ENCODE results near the gene HLCS.

The HLCS gene

GRCh38 chr21:36784947-36785346, 181.5 kb downstream of the HLCS start:
- DNase-seq (ENCODE audit: extremely low read depth in 1 of 2, low read depth in 1 of 2): no peak

GRCh38 chr21:36783612-36784374, 182.7 kb downstream of the HLCS start:
- no peak for DNase-seq (ENCODE audit: extremely low read depth in 1 of 2, low read depth in 1 of 2)

- no peak for DNase-seq (ENCODE audit: extremely low read depth in 1 of 2, low read depth in 1 of 2)
These were observed 185.6 kb downstream of the HLCS start for GRCh38 chr21:36780861-36781260.

- no peak for DNase-seq (ENCODE audit: extremely low read depth in 1 of 2, low read depth in 1 of 2)
These were observed 189.4 kb downstream of the HLCS start for GRCh38 chr21:36776981-36777617.

DNA sequence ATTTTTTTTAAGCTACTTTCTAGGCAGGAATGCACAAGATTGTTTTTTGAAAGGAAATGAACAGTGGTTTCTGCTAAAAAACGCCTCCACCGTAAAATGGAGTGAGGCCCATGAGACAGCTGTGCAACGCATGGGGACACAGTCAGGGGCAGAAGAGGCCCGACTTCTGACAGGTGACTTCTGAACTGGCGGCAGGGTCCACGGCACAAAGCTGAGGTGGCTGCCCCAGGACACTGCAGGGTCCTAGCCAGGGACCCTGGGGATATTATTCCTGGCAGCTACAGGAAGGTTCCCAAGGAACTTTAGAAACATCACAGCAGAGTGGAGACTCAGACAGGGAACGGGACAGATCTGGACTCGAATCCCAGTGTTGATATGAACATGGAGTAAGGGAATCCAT, 192.5 kb downstream of the HLCS start:
- DNase-seq (ENCODE audit: extremely low read depth in 1 of 2, low read depth in 1 of 2): no peak

- no peak for DNase-seq (ENCODE audit: extremely low read depth in 1 of 2, low read depth in 1 of 2)
These were observed 193.4 kb downstream of the HLCS start for GRCh38 chr21:36773117-36773516.

DNA sequence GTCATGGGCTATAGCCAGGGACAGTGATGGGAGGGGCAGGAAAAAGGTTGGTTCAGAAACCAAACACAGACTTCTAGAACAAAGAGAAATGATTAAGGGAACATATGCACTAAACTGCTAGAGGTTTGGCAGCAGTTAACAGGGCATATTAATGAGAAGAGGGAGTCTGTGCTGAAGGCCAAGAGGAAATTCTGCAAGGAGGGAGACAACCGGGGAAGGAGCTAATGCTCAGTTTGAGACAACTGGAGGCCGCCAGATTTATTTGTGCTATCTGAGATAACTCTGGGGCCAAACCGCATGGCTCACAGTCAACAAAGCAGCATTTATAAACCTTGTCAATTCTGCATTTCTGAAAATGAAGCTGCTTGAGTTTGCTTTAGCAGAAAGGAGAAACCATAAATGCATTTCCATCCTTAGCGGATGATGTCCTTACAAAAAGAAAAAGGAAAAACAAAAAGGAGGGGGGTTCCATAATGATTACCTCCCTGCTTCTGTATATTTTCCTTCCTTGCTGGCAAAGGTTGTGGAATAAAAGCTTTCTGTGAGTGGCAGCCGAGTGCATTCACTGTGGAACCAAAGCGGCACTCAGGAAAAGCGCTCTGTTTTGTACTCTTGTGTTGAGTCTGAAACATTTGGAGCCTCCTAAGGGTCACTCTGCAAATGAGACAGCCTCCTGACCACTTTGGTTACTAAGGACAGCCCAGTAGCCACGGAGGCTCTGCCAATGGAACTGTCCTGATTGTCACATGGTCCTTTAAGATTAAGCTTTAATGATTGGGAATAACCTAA, 197.2 kb downstream of the HLCS start:
- DNase-seq (ENCODE audit: extremely low read depth in 1 of 2, low read depth in 1 of 2): no peak

- no peak for DNase-seq (ENCODE audit: extremely low read depth in 1 of 2, low read depth in 1 of 2)
These were observed 198.0 kb downstream of the HLCS start for GRCh38 chr21:36768496-36768895.

GRCh38 chr21:36767096-36767495, 199.4 kb downstream of the HLCS start:
- DNase-seq (ENCODE audit: extremely low read depth in 1 of 2, low read depth in 1 of 2): no peak

GRCh38 chr21:36766511-36766910, 200.0 kb downstream of the HLCS start:
- DNase-seq (ENCODE audit: extremely low read depth in 1 of 2, low read depth in 1 of 2): no peak

DNA sequence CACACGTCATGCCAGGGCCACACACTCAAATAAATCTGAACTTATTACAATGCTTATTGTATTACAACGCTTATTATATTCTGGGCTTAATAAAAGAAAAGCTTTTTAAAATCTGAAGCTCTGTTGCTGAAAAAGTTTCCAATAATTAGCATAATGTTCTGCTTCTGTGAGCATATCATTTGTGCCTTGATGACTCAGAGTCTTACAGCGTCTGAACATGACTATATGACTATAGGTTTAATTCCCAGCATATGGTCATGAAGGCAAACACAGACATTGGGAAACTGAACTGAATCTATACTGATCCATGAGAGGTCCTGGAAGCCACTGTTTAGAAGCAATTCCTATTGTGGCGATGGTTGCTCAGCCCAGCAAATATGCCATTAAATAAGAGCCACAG, 201.2 kb downstream of the HLCS start:
- no peak for DNase-seq (ENCODE audit: extremely low read depth in 1 of 2, low read depth in 1 of 2)

DNA sequence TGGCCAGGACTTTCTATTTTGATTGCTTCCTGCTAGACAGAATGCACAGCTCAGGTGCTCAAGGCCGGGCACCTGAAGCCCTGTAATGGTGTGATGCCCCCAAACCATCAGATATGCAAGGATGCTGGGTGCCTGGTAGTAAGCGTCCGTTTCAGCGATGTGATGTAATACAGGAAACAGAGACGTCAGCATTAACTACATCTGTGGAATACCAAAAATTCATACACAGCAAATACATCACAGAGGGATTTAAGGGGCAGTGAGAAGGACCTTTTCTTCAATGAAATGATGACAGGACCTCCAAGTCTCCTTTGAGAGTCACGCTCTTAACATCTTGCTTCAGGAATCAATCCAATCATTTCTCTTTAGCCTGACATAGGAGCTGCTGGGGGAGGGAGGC, 203.2 kb downstream of the HLCS start:
- DNase-seq (ENCODE audit: extremely low read depth in 1 of 2, low read depth in 1 of 2): no peak

GRCh38 chr21:36762642-36763041, 203.8 kb downstream of the HLCS start:
- no peak for DNase-seq (ENCODE audit: extremely low read depth in 1 of 2, low read depth in 1 of 2)

DNA sequence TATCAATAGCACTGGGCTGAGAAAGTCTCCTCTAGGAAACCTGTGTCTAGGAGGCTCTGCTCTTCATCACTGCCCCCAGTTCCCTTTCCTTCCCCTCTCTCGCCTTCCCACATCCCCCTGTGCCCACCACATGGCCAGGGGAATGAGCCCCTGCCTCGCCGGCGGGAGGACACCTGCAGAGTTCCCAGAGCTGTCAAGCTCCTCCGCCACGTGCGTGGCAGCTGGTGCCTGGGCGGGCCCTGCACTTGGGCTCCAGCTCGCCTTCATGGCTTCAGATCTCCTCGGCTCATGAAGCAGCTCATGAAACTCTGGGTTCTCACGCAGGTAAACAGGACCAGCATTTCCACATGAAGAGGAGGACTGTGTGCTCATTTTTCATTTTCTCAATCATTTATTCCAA, 204.8 kb downstream of the HLCS start:
- no peak for DNase-seq (ENCODE audit: extremely low read depth in 1 of 2, low read depth in 1 of 2)

DNA sequence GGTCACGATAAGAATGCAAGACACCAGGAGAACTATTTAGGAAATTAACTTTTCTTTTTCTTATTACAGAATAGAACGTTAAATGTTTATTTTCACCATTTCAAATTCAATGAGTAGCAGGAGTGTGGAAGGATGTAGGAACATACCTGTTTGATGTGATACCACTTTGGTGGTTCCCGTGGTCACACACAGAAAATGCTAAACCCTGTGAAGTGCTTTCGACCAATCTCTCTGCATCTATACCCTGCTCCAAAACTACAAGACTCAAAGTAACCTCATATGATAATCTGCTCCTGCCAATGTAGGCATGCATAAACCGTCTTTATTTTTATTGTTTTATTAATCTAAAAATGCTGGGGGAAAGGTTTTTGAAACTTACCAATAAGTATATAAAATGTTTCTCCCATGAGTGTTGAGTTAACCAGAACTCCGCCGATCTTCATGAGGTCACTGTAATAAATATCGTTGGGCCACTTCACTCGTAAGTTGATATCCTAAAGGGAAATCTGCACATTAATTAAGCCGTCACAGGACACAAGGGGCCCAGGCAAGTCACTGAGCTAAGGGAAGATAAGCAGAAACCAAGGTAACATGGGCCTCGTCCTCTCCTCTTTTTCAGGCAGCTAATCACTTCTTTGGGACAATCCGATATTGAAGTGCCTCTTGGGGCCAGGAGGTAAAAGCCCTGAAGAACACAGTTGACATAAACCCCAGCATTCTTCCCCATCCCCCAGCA, 207.0 kb downstream of the HLCS start:
- no peak for DNase-seq (ENCODE audit: extremely low read depth in 1 of 2, low read depth in 1 of 2)

DNA sequence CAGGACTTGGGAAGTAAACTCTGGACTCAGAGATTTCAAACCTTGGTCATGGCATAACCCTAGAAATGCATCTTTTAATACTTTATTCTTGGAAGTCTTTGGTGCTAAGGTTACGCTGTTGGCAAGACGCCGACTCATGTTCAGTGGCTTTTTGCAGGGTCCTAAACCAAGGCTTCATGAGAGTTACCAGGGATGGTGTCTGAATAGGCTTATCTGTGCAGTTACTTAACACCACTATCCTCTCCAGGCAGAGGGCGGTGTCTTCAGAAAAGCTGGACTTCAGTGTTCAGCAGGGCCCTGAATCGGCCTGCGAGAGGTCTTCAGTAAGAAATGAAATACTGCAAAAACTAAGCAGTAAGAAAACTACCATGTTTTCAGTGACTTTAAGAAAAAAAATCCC, 209.3 kb downstream of the HLCS start:
- DNase-seq (ENCODE audit: extremely low read depth in 1 of 2, low read depth in 1 of 2): no peak

DNA sequence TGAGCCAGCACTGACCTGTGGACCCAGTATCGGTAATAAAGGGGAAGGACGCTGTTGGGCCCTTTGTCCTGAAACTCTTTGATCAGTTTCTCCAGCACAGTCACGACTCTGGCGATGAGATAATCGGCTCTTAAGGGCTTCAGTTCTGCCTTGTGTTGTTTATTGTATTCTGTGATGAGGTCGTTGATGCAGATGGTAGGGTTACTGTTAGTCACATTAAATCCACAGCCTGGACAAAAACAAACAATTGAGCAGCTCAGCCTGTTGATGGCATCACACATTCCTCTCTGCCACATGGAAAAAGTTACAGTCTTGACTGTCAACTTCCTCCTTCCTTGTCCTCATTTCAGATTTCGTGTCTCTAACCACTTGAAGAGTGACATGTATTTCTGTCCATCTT, 209.9 kb downstream of the HLCS start:
- DNase-seq (ENCODE audit: extremely low read depth in 1 of 2, low read depth in 1 of 2): no peak

DNA sequence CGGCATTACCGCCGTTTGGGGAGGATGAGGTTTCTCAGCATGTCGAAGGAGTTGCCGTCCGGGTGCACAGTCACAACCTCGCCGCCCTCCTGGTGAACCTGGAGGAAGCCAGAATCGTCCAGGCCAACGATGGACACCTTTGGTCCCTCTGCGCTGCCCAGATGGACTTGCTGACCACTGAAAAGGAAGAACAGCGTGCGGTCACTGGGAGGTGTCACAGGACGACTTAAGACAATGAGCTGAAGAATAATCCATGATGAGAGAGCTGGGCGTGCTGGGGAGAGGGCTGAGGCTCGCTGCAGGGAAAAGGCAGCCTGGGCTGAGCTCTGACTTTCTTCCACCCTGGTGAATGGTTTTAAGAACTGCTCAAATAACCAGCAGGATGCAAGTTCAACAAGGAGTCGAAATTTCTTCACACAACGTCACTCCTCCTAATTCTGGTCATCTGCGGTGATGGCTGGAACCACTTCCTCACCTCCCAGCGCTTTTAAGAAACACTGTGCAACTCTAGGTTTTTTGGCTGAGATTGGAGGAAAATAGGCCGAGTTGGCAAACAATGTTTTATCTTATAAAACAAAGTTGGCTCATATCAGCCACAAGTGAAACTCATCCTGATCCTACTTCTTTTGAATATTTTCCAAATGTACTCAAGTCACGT, 212.1 kb downstream of the HLCS start:
- DNase-seq (ENCODE audit: extremely low read depth in 1 of 2, low read depth in 1 of 2): no peak

- DNase-seq (ENCODE audit: extremely low read depth in 1 of 2, low read depth in 1 of 2): no peak
These were observed 212.9 kb downstream of the HLCS start for GRCh38 chr21:36753556-36753955.

GRCh38 chr21:36751383-36751782, 215.1 kb downstream of the HLCS start:
- DNase-seq (ENCODE audit: extremely low read depth in 1 of 2, low read depth in 1 of 2): no peak

- no peak for DNase-seq (ENCODE audit: extremely low read depth in 1 of 2, low read depth in 1 of 2)
These were observed 215.9 kb downstream of the HLCS start for GRCh38 chr21:36750576-36750959.
